Panc1 (cell line): Measurements from ENCODE around the gene ACTR3C.
"Not testable (repeated sequence)": the region's sequence is repeated elsewhere in the genome, so short reads cannot be mapped to it uniquely, and the experiment has no call there.

Experiments used
- CTCF ChIP-seq: fragments of 450-650 bp; IDR thresholded peaks from 2 replicates; pipeline ENCODE4 v1.5.1; 2017; ENCODE audit warnings: mild to moderate bottlenecking
- POLR2AphosphoS5 ChIP-seq: IDR thresholded peaks from 2 replicates; pipeline ENCODE4 v1.6.1; 2012; ENCODE audit warnings: mild to moderate bottlenecking, low read depth, low read length, moderate library complexity
- SIN3A ChIP-seq: IDR thresholded peaks from 2 replicates; pipeline ENCODE4 v1.6.1; 2012; ENCODE audit warnings: low read depth, mild to moderate bottlenecking, low read length, moderate library complexity, borderline replicate concordance; ENCODE audit not compliant: insufficient read depth

- not testable (repeated sequence) for TF ChIP-seq CTCF, POLR2AphosphoS5, SIN3A
Measured at GRCh38 chr7:150316987-150317386, 6.4 kb downstream of the ACTR3C start.
